Stimulated activated CD8-positive, alpha-beta memory T cell treated with anti-CD3 and anti-CD28 coated beads, Interleukin-15, amount 100 ng/mL, for 48 hours (primary cell): ENCODE measurements around the gene CCNF.
"Not testable (repeated sequence)": the region's sequence is repeated elsewhere in the genome, so short reads cannot be mapped to it uniquely, and the experiment has no call there.

Experiments
- DNase-seq, 2 donors: peaks; one replicate each; pipeline ENCODE4 v3.0.0-alpha.2; 2020; ENCODE audit warnings: low read depth in 2 of 2

CCNF gene

GRCh38 chr16:2427526-2427925, 1.7 kb upstream of the CCNF start:
- no peak for DNase-seq

- no peak for DNase-seq
Measured at GRCh38 chr16:2428051-2428783, 1.0 kb upstream of the CCNF start.

- DNase-seq = no peak
Measured at GRCh38 chr16:2428784-2429033, 538 bp upstream of the CCNF start.

GRCh38 chr16:2429771-2430663, 770 bp downstream of the CCNF start:
- no peak for DNase-seq

DNA sequence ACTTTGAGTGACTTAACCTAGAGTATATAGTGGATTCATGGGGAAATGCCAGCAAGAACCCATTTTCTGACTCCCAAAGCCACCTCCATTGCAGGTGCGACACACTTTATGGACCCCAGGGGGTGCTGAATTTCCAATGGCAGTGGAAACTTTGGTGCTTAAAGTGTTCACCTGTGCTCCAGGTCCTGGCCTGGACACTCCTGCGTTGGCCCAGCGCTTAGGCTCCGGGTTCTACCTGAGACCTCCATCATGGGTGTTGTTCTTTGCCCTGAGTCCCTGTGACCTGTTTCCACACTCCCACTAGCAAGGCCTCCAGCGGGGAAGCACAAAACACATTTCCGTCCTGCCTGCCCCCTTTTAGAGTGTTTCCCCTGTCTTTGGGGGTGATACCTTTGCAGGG, 3.0 kb downstream of the CCNF start:
- DNase-seq = no peak

- DNase-seq = no peak
Measured at GRCh38 chr16:2432801-2433505, 3.7 kb downstream of the CCNF start.

- DNase-seq = not testable (repeated sequence)
Measured at GRCh38 chr16:2435236-2435635, 6.0 kb downstream of the CCNF start.

- DNase-seq = no peak
Measured at GRCh38 chr16:2436110-2436509, 6.9 kb downstream of the CCNF start.

DNA sequence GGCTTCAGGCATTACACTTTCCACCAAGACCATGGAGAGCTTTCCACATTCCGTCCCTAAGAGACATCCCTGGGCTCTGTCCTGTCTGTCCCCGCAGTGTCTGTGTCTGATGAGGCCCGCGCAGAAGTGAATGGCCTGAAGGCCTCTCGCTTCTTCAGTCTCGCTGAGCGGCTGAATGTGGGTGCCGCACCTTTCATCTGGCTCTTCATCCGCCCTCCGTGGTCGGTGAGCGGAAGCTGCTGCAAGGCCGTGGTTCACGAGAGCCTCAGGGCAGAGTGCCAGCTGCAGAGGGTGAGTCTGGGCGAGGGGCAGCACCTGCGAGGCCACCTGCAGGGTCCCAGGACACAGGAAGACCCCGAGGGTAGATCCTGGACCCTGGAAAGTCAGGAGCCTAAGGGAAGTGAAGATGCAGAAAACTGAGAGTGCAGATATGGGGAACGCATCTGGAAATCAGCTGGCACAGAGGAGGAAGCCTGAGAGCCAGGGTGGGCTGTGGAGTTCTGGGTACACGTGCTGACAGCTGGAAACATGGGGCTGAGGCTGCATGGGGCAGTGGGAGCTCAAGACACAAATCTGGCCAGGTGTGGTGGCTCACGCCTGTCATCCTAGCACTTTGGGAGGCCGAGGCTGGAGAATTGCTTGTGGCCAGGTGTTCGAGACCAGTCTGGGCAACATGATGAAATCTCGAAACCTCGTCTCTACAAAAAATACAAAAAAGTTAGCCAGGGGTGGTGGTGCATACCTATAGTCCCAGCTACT, 8.0 kb downstream of the CCNF start:
- no peak for DNase-seq

GRCh38 chr16:2438121-2438520, 8.9 kb downstream of the CCNF start:
- DNase-seq = no peak

GRCh38 chr16:2439598-2439997, 10.4 kb downstream of the CCNF start:
- DNase-seq = no peak

DNA sequence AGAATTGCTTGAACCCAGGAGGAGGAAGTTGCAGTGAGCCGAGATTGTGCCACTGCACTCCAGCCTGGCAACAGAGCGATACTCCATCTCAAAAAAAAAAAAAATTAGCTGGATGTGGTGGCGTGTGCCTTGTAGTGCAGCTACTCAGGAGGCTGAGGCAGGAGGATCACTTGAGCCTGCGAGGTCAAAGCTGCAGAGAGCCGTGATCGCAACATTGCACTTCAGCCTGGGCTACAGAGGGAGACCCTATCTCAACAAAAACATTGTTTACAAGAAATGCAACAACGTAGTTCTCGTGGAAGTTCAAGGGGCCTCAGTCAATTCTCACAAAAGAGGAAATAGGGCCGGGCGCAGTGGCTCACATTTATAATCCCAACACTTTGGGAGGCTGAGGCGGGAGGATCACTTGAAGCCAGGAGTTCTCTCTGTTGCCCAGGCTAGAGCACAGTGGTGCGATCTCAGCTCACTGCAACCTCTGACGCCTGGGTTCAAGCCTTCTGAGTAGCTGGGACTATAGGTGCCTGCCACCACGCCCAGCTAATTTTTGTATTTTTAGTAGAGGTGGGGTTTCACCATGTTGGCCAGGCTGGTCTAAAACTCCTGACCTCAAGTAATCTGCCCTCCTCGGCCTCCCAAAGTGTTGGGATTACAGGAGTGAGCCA, 12.0 kb downstream of the CCNF start:
- not testable (repeated sequence) for DNase-seq

DNA sequence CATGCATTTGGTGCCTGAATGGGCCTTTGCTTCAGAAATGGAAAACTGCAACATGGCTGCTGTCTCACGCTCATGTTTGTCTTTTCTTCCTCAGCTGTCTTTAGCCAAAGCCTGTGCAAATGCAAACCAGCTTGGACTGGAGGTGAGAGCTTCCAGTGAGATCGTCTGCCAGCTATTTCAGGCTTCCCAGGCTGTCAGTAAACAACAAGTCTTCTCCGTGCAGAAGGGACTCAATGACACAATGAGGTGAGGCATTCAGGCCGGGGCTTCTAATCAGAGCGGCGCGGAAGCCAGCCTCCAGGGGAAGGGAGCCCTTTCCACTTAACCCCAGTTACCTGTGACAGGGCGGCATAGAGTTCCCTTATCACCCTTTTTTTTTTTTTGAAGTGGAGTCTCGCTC, 14.3 kb downstream of the CCNF start:
- no peak for DNase-seq

- no peak for DNase-seq
Measured at GRCh38 chr16:2447920-2448583, 18.8 kb downstream of the CCNF start.

- no peak for DNase-seq
Measured at GRCh38 chr16:2449118-2449517, 19.9 kb downstream of the CCNF start.

GRCh38 chr16:2450535-2450934, 21.3 kb downstream of the CCNF start:
- no peak for DNase-seq

- DNase-seq = no peak
Measured at GRCh38 chr16:2450975-2451381, 21.7 kb downstream of the CCNF start.

- DNase-seq = no peak
Measured at GRCh38 chr16:2451851-2452320, 22.6 kb downstream of the CCNF start.

- no peak for DNase-seq
Measured at GRCh38 chr16:2452650-2453049, 23.4 kb downstream of the CCNF start.

DNA sequence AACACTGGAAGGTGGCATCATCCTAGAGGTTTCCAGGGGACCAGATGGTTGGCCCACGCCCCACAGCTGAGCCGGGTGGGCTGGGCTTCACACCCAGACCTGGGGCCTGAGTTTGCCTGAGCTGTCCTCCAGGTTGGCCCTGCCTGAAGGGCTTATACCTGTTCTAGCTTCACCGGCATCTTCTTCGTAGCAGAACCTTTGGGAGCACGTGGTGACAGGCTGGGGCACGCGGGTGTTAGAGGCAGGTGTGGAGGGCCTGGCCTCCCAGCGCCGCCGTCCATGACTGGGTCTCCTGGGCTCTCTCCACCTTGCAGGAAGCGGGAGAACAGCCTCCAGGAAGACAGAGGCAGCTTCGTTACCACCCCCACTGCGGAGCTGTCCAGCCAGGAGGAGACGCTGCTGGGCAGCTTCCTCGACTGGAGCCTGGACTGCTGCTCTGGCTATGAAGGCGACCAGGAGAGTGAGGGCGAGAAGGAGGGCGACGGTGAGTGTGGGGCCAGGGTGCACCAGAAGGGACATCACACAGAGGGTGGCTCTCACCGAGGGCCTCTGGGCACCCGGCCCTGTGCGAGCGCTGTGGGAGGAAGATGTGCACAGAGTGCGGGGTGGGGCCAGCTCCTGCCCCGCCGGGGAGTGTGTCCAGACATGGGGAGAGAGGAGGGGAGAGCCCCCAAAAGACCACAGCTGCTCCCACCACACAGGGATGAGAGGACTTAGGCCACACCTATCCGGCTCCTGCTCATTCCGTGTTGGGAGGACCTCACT, 26.0 kb downstream of the CCNF start:
- no peak for DNase-seq
